HG02610 (cell line): Measurements from ENCODE around the gene CEP76.
"Not testable (repeated sequence)": the region's sequence is repeated elsewhere in the genome, so short reads cannot be mapped to it uniquely, and the experiment has no call there.

Source experiments
- ATAC-seq: cut with Tn5 transposase; IDR thresholded peaks from one replicate; pipeline ENCODE4 v1.9.1; 2021; ENCODE audit warnings: mild to moderate bottlenecking, moderate library complexity; ENCODE audit not compliant: unreplicated experiment

CEP76 gene

DNA sequence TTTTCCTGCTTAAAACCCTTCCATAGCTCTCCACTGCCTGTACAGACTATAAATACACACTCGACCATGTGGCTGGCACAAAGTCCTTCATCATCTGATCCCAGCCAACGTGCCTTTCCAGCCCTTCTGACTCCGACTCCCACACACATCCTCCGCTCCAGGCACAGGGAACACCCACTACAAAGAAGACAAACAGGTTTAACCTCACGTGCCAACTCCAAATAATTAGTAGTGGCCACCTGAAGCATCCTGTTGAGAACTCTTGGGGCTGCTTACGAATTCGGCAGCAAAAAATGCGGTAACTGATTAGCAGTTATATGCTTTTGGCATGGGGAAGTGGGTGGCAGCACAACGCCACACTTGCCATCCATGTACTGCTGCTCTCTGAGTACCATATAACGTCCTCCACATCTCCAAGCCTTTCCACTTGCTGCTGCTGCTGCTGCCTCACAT is 56.7 kb downstream of the CEP76 start:
- ATAC-seq: no peak

DNA sequence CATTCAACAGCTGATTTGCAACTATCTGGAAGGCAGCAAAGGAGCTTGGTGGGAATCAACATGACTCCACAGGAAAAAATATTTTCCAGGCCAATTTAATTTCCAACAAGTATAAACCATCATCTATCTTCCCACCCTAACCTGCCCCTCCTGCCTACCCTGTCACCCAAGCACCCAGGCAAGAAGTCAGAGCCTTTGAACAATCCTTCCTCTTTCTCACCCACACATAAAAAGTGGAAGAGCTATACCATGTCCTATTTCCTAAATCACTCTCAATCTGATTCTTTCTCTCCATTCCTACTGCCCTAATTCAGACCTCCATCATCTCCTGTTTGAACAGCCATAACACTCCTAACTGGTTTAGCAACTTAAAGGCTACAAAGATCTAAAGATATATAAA is 57.3 kb downstream of the CEP76 start:
- ATAC-seq: no peak

DNA sequence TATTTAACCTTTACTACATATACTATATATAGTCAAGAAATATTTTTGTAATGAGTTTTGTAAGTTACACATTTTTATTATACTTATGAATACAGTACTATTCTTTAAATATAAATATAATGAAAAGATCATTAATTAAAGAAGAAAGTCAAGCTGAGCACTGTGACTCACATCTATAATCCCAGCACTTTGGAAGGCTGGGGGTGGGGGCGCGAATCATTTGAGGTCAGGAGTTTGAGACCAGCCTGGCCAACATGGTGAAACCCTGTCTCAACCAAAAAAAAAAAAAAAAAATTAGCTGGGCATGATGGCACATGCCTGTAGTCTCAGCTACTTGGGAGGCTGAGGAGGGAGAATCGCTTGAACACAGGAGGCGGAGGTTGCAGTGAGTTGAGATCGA is 58.8 kb downstream of the CEP76 start:
- ATAC-seq: not testable (repeated sequence)

DNA sequence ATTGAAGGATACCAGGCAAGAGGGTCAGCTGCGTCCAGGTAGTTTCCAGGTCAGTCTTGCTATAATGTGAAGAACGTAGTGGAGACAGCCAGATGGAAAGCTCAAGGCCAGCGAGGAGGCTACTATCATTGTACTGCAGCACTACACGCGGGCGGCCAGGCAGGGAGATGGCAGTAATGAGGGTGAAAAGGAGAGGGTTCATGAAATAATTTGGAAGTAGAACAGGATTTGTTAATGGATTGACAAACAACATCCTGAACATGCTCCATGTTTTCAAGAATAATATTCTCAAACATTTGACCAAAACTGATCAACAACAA is 61.7 kb downstream of the CEP76 start:
- no peak for ATAC-seq

DNA sequence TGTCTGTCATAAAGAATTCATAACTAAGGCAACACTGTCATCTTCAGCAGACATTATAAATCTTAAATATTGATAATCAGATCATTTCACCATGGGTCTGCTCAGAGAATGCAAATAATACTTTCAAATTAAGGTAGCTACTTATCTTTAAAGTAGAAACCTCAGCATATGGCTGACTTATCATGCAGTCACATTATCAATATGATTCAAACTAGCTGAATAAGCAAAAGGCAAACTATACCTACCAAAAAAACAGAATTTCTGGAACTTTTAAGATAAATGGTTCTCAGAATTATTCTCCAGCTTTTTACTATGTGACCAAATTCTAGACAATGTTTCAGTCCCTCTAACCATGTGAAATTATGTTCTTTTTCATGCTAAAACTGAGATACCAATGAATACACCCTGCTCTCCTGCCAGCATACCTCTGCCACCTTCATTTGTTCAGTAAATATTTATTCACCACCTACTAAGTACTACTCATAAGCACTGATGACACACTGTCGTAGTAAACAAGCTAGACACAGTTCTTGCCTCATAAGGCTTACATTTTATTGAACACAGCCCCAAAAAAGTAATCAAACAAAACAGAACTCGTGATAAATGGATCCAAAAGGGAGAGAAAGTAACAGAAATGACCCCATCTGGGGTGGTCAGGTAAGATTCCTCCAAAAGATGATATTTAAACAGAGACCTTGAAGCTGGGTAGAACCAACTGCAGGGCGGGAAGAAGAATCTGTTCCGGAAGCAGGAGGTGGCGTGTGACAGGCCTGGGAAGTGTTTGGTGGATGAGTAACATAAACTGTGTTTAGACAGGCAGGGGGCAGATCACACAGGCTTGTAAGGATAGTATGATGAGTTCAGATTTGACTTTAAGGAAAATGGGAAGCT is 62.3 kb downstream of the CEP76 start:
- ATAC-seq: no peak

DNA sequence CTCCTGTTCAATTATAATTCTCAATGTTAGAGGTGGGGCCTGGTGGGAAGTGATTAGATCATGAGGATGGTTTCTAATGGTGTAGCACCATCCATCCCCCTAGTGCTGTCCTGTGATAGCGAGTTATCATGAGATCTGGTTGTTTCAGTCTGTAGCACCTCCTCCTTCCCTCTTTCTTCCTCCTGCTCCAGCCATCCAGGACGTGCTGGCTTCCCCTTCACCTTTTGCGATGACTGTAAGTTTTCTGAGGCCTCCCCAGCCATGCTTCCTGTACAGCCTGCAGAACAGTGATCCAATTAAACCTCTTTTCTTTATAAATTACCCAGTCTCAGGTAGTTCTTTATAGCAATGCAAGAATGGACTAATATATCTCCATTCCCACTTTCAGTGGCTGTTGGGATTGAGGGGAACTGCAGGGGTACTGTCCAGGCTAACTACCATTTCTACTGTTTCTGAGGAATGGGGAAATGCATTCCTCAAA is 63.8 kb downstream of the CEP76 start:
- no peak for ATAC-seq

DNA sequence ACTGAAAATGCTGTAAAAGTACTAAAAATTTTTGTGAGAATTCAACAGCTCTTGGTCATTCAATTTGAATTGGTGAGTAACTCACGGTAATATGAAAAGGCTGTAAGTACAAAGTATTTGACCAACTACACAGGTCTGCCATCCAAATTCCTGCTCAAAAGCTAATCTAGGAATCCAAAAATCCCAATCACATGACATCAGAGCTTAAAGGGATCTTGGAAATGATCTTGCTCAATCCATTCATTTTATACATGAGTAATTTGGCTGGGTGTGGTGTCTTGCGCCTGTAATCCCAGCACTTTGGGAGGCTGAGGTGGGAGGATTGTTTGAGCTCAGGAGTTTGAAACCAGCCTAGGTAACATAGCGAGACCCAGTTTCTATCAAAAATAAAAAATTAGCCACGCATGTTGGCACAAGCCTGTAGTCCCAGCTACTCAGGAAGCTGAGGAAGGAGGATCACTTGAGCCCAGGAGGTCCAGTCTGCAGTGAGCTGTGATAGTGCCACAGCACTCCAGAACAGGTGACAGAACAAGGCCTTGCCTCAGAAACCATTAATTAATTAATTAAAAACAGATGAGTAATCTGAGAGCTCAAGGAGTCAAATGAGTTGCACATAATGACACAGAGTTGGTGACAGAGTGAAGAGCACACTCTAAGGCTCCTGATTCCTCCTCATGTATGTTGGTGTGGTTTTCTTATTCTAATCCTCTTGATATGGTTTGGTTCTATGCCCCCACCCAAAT is 64.5 kb downstream of the CEP76 start:
- ATAC-seq: no peak

DNA sequence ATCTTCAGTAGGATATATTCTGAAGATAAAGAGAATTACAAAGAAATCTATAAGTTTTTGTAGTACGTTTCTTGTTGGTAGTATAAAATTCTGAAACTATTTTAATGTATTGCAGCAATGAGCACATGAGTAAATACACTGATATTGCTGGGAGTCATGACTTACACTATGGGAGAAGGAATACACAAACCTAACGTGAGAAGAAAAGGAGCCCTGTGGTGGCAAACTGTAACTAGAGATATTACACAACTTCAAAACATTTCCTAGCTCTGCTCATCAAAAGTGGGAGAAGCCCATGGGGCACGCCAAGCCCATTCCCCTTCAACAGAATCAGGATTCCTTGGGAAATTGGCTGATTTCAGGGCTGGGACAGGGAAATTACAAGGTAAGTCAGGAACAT is 65.1 kb downstream of the CEP76 start:
- ATAC-seq: no peak

DNA sequence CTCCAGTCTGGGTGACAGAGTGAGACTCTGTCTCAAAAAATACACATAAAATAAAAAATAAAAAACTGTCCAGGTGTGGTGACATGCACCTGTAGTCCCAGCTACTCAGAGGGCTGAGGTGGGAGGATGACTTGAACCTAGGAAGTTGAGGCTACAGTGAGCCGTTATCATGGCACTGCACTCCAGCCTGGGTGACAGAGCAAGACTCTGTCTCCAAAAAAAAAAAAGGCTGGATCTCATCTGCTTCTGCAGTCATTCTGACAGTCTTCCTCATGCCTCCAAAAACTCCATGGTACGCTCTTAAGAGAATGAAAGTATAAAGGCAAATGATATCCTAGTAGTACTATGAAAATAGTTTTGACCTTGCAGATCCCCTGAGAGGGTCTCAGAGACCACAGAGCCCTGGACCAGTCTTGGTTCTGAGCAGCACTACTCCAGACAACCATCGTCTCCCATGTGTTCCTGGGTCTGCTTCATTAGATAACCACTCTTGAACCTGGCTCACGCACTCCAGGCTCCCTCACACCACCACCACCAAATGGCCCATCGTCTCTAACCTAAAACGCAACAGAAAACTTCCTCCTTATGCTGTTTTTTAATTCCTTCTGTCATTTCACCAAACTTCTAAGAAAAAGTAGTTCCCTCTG is 70.6 kb downstream of the CEP76 start:
- no peak for ATAC-seq

DNA sequence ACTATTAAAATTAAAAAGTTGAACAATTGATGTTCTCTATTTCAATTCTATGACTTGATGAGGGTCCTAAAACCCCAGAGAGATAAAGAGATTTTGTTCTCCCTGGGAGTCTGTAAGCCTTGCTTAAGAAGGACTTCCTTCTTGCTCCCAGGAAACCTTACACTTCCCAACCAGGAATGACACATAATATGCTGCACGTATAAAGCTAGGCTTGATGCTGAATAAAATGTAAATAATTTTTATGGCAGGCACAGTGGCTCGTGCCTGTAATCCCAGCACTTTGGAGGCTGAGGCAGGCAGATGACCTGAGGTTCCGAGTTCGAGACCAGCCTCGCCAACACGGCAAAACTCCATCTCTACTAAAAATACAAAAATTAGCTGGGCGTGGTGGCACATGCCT is 72.4 kb downstream of the CEP76 start:
- no peak for ATAC-seq

DNA sequence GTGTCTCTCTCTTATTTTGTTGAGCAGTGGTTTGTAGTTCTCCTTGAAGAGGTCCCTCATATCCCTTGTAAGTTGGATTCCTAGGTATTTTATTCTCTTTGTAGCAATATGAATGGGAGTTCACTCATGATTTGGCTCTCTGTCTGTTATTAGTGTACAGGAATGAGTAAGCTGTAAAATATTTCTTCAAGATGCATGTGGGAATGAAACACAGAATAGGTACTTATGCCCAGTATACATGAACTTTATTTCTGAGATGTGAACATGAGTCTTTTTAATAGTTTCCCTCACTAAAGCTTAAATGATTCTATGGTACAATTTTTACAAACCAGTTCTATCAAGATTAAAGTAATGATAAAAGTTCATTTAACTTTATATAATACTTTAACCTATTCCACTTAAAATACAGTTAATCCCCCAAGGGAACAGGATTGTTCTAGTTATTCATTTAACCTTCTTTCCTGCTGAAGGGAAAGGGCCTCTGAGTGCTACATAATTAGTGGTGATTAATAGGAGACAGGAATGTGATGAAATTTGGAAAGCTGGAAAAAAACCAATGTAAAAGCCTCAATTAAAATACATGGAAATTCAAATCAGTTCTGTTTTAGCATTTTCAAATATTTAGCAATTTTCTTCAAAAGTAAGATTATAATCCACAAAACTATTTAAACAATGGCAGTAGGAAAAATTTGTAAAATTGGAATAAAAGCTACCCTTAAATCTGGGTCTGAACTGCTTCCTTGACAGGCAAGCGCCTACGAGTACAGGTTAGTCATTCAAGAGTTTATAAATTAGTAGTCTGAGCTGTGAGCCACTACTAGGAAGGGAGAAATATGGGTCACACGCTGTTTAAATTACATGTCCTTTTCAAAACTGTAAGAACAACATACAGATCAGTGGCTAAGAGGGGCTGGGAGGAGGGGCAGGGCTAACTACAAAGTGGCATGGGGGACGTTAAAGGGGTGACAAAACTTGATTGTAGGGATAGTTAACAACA is 73.5 kb downstream of the CEP76 start:
- no peak for ATAC-seq

DNA sequence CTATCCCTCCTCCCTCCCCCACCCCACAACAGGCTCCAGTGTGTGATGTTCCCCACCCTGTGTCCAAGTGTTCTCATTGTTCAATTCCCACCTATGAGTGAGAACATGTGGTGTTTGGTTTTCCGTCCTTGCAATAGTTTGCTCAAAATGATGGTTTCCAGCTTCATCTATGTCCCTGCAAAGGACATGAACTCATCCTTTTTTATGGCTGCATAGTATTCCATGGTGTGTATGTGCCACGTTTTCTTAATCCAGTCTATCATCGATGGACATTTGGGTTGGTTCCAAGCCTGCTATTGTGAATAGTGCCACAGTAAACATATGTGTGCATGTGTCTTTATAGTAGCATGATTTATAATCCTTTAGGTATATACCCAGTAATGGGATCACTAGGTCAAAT is 75.3 kb downstream of the CEP76 start:
- ATAC-seq: not testable (repeated sequence)

DNA sequence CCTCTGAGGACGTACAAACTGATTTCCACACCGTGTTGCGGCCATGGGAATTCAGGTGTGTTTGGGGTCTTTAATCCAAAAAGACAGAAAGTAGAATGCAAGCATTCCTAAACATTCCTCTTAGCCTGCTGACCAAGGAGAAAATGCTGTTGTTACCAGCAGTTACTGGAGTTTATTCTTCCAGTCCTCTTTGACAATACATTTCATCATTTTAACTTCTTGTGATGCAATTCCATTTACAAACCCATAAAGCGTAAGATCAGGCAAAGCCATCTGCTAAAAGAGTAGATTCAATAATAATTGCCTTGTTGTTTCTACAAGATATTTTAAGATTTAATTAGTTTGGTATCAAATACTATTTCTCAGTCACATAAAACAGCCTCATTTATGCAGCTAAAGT is 77.3 kb downstream of the CEP76 start:
- ATAC-seq: no peak
